ENCODE results near the gene NXNL2.

DNA sequence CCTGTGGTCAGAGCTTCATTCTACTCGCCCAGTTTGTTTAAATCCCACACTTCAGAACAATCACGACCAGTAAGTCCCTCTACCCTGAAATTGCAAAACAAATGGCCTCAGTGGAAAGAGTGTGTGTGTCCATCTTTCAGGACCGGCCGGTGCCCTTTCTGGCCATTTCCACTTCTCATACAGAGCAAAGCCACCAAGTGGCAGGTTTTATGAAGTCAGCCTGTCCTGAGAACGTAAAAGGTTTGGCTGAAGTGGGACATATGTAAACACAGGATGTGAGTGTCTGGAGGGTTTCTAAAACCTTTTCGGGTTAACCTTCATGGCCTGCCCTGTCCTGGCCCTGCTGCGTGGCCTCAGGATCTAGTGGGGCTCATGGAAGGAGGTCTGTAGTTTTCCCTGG, 24.7 kb downstream of the NXNL2 start:
- TF ChIP-seq ZNF274 (IDR thresholded peaks at IDR 0.05; ENCODE audit: low read depth, low read length): no peak
- TF ChIP-seq SUZ12 (IDR thresholded peaks at IDR 0.05; ENCODE audit: extremely low read depth, insufficient read depth, insufficient read length): no peak
